Measurements from ENCODE around the gene ZFPM1. TPM values are rescaled to one million over a fixed set of nuclear protein-coding genes. Genes with fewer than 3 reads are reported as not detected.

ZFPM1 gene
- polyA plus RNA-seq, 1 experiment = 0.22 TPM

DNA sequence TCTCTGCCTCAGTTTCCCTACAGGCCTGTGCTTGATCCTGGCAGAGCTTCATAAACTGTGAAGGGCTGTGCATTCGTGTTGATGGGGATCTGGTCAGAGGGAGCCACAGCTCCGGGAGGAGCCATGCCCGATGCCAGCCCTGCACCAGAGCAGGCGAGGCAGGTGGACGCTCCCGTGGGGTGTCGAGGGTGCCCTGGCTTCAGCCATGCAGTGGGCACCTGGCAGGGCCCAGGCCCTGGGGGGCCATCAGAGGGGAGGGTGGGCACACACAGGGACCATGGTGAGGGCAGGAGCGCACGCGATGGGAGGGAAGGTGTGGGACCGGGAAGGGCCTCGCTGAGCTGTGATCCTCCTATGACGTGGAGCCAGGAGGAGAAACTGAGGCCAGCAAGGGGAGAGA lies 22.0 kb downstream of the ZFPM1 start:
- ChIA-PET CTCF (no interaction called here), POLR2A (no interaction called here)
- no peaks in the 10 kb centered on the region for H3K36me3 ChIP-seq (ENCODE audit: control insufficient read depth, insufficient read depth, low read length)
- no peak overlapping the region for H3K4me3 ChIP-seq (ENCODE audit: low read depth, low read length)
- H3K27me3 ChIP-seq (ENCODE audit: control insufficient read depth, insufficient read depth, low read length) = no peaks in the 10 kb centered on the region
- no peak for DNase-seq (ENCODE audit: low read depth)
- TF ChIP-seq, protein P1, sequence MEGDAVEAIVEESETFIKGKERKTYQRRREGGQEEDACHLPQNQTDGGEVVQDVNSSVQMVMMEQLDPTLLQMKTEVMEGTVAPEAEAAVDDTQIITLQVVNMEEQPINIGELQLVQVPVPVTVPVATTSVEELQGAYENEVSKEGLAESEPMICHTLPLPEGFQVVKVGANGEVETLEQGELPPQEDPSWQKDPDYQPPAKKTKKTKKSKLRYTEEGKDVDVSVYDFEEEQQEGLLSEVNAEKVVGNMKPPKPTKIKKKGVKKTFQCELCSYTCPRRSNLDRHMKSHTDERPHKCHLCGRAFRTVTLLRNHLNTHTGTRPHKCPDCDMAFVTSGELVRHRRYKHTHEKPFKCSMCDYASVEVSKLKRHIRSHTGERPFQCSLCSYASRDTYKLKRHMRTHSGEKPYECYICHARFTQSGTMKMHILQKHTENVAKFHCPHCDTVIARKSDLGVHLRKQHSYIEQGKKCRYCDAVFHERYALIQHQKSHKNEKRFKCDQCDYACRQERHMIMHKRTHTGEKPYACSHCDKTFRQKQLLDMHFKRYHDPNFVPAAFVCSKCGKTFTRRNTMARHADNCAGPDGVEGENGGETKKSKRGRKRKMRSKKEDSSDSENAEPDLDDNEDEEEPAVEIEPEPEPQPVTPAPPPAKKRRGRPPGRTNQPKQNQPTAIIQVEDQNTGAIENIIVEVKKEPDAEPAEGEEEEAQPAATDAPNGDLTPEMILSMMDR (IDR thresholded peaks at IDR 0.05; ENCODE audit: insufficient read depth, low read depth, low read length) = no peak

DNA sequence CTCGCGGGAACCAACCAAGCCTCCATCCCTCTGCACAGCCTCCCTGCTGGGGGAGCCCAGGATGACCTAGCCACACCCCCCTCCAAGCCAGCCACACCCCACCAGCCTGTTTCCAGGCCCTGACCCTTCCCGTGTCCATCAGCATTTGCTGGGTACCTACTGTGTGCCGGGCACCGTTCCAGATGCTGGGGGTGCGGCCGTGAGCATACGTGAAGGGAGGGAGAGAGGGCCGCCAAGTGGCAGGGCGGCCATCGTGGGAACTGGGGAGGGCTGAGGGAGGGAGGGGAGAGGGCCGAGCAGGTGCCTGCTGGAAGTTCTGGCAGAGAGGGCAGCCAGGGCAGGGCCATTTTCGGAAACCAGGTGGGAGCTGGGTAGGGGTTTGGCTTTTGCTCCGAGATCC lies 23.1 kb downstream of the ZFPM1 start:
- Histone ChIP-seq H3K27me3 (ENCODE audit: control insufficient read depth, insufficient read depth, low read length) (no peaks in the 10 kb centered on the region), H3K36me3 (ENCODE audit: control insufficient read depth, insufficient read depth, low read length) (no peaks in the 10 kb centered on the region), H3K4me3 (ENCODE audit: low read depth, low read length) (no peak overlapping the region)
- CTCF ChIA-PET = no interaction called here
- POLR2A ChIA-PET = no interaction called here
- TF ChIP-seq, protein P1 (IDR thresholded peaks at IDR 0.05; ENCODE audit: insufficient read depth, low read depth, low read length) = no peak
- DNase-seq (ENCODE audit: low read depth) = no peak

DNA sequence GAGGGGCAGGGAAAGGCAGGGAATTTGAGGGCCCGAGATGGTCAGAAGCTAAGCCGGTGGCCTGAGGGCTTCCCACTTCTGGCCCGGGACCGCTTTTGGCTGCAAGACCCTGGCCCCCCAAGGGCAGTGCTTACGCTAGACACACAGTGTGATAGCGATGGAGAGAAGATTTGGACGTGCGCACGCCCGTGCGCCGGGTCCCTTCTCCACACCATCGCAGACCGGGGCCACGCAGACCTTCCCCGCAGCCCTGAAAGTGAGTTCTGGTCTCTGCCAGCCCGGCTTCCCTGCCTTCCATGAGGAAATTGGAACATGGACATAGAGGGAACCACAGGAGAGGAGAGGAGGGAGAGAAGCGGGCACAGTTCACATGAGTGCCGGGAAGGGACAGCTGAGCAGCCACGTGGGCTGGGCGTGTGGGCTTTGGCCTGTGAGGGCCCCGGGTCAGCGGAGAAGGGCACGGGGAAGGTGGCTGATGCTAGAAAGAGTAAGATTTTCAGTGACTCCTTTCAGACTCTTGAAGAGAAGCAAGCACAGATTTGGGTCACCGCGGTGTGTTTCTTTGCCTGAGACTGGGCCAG lies 23.8 kb downstream of the ZFPM1 start:
- CTCF ChIA-PET = no interaction called here

DNA sequence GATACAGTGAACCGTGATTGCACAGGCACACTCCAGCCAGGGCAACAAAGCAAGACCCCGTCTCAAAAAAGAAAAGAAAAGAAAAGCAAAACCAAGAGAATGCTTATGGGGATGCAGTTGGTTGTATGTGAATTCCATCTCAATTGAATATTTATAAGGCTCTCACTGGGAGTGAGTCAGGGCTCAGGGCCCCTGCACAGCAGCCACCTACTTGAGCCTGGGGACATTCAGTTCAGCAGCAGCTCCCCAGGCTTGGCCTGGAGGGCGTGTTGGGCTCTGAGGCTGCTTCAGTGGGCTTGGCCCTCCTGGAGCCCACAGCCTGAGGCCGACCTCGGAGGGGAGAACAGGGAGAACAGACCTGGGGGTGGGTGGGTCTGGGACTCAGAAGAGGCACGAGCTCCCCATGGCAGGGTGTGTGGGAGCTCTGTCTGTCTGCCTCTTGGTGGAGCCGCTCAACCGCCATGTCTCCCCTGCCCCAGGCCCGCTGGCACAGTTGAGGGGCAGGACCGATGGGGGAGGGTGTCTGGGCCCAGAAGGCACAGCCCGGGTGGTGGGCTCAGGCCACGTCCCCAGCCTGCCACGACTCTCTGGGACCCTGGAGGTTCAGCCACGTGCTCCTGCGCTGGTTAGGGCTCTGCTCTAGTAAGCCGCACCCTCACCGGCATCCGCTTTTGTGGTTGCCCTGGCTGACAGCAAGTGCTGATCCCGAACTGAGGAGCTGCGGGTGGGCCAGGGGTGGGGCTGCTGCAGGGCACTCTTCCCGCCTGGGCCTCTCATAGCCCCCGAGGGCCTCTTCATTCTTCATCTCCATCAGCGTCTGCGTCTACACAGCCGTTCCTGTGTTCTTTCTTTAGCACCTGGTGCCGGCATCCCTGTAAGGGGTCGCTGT lies 24.8 kb downstream of the ZFPM1 start:
- CTCF ChIA-PET = no interaction called here
- H3K4me3 ChIP-seq (ENCODE audit: low read depth, low read length) = no peak overlapping the region
- TF ChIP-seq, protein P1 (IDR thresholded peaks at IDR 0.05; ENCODE audit: insufficient read depth, low read depth, low read length) = no peak

More for the DNA sequence above, 23.8 kb downstream of the ZFPM1 start:
- Histone ChIP-seq H3K27me3 (ENCODE audit: control insufficient read depth, insufficient read depth, low read length) (no peaks in the 10 kb centered on the region), H3K4me3 (ENCODE audit: low read depth, low read length) (no peak overlapping the region), H3K36me3 (ENCODE audit: control insufficient read depth, insufficient read depth, low read length) (no peaks in the 10 kb centered on the region)
- TF ChIP-seq, protein P1 (IDR thresholded peaks at IDR 0.05; ENCODE audit: insufficient read depth, low read depth, low read length) = no peak
- POLR2A ChIA-PET = no interaction called here
- no peak for DNase-seq (ENCODE audit: low read depth)

DNA sequence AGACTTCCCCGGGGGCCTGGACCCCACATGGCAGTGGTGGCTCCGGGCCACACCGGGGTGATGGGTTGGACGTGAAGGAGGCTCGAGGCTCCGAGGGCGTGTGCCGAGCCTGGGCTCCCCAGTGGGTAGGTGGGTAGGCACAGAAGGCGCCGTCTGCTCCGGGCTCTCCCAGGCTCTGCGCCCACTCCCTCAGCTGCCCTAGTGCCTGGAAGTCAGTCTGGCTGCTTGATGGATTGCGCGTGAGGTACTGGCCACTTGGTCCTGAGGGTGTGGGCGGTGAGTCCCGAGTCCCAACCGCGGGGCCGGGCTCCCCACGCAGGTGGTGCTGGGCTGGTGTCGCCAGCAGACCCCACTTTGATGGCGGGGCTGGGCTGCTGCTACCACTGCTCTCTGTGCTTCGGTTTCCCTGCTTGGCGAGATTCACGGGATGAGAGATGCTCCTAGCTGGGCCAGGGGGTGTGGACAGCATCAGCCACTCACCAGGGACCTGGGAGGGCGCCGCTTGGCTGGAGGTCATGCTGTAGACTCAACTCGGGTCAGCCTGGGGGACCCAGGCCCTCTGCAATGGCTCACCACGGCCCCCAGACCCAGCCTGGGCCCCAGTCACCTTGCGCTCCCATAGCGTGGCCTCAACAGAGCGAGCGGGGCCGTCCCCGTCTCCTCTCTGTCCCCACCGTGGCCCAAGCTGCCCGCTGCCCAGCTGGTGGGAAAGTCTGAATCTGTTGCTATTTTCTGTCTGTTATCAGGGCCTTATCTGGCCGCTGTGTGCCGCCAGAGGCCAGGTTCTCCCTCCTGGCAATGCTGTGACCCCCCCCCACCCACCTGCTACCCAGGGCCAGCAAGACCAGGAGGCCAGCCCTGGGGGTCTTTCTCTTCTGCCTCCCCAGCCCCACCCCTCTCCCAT lies 26.1 kb downstream of the ZFPM1 start:
- TF ChIP-seq, protein P1 (IDR thresholded peaks at IDR 0.05; ENCODE audit: insufficient read depth, low read depth, low read length) = no peak

More for the DNA sequence above, 24.8 kb downstream of the ZFPM1 start:
- DNase-seq (ENCODE audit: low read depth) = no peak
- Histone ChIP-seq H3K27me3 (ENCODE audit: control insufficient read depth, insufficient read depth, low read length) (no peaks in the 10 kb centered on the region), H3K36me3 (ENCODE audit: control insufficient read depth, insufficient read depth, low read length) (no peaks in the 10 kb centered on the region)
- POLR2A ChIA-PET = no interaction called here

More for the DNA sequence above, 26.1 kb downstream of the ZFPM1 start:
- CTCF ChIA-PET = no interaction called here
- POLR2A ChIA-PET = no interaction called here
- DNase-seq (ENCODE audit: low read depth) = no peak
- H3K36me3 ChIP-seq (ENCODE audit: control insufficient read depth, insufficient read depth, low read length) = no peaks in the 10 kb centered on the region
- H3K4me3 ChIP-seq (ENCODE audit: low read depth, low read length) = no peak overlapping the region
- no peaks in the 10 kb centered on the region for H3K27me3 ChIP-seq (ENCODE audit: control insufficient read depth, insufficient read depth, low read length)
